HG02588 (cell line): Measurements from ENCODE around the gene POFUT1.
"Not testable (repeated sequence)": the region's sequence is repeated elsewhere in the genome, so short reads cannot be mapped to it uniquely, and the experiment has no call there.

Experiments
- ATAC-seq: cut with Tn5 transposase; IDR thresholded peaks from one replicate; pipeline ENCODE4 v1.9.1; 2021; ENCODE audit warnings: mild to moderate bottlenecking, moderate library complexity; ENCODE audit not compliant: unreplicated experiment

POFUT1 gene

DNA sequence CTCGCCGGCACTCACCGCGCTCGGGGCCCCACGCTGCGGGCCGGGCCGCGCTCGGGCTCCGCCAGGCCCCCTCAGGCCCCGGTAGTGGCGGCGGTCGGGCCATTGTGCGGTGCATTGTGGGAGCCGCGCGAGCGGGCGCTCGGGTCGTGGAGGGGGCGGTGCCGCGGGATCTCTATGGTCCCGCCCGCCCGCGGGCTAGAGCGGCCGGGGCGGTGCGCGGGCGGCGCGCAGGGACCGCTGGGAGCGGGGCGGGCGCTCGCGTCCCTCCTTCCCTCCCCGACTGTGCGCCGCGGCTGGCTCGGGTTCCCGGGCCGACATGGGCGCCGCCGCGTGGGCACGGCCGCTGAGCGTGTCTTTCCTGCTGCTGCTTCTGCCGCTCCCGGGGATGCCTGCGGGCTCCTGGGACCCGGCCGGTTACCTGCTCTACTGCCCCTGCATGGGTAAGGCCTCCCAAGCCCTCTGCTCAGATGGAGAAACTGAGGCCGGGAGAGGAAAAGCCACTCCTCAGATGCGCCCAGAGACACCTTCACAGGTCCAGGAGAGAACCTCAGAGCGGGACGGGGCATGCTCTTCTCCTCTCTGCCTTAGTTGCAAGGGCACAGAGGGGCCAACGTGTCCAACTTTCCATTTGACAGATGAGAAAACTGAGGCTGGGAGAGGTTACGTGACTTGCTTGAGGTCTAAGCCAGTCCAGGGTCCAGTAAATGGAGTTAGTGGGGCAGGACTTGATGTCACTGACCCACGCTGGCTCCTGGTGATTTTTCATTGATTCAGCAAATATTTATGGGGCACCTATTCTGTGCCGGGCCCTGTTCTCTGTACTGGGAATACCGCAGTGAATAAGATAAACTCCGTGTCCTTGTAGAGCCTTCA lies at the start of gene POFUT1, which contains the start of gene PLAGL2:
Gene POFUT1 (plus strand): TSS at position 255 of the 873 bp plus-strand sequence. CDS start 62 bp downstream, at position 317.
Gene PLAGL2 (minus strand): TSS at position 118 of the 873 bp plus-strand sequence. CDS start 5,565 bp downstream, outside the sequence.
- peak; percentile 87 for ATAC-seq

- no peak for ATAC-seq
Observed at GRCh38 chr20:32158351-32158750, 49.3 kb upstream of the POFUT1 start.

- ATAC-seq, result no peak
Observed at GRCh38 chr20:32158943-32159660, 48.6 kb upstream of the POFUT1 start.

GRCh38 chr20:32159766-32160221 lies 47.9 kb upstream of the POFUT1 start:
- no peak for ATAC-seq

DNA sequence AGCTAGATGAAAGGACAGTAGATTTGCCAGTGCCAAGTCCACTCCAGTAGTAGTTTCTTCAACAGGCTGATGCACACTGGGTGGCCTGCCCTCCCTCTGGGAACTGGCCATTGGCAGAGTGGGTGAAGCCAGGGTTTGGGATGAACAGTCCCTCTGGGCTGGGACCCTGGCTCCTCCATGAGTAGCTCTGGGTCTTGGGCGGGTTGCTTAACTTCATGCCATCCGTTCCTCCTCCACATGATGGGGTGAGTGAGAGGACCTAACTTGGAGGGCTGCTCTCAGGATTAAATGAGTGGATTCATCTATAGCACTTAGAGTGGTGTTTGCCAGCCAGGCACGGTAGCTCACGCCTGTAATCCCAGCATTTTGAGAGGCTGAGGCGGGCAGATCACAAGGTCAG lies 47.3 kb upstream of the POFUT1 start:
- ATAC-seq, result no peak

DNA sequence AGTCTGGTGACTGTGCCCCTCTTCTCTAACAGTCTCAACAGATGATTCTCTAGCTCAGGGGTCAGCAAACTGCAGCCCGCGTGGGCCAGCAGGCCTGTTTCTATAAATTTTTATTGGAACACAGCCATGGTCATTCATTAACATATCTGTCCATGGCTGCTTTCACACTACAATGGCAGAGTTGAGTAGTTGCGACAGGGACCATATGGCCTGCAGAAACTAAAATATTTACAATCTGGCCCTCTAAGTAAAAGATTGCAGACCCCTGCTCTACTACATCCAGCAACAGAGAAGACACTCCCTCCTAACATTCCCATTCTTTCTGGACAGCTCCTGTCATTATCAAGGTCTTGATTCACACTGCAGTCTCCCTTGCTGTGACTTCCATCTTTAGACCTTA lies 45.3 kb upstream of the POFUT1 start:
- no peak for ATAC-seq

GRCh38 chr20:32163951-32164350 lies 43.7 kb upstream of the POFUT1 start:
- ATAC-seq, result no peak

- ATAC-seq, result no peak
Observed at GRCh38 chr20:32164984-32165735, 42.5 kb upstream of the POFUT1 start.

- ATAC-seq, result no peak
Observed at GRCh38 chr20:32165836-32166545, 41.7 kb upstream of the POFUT1 start.

DNA sequence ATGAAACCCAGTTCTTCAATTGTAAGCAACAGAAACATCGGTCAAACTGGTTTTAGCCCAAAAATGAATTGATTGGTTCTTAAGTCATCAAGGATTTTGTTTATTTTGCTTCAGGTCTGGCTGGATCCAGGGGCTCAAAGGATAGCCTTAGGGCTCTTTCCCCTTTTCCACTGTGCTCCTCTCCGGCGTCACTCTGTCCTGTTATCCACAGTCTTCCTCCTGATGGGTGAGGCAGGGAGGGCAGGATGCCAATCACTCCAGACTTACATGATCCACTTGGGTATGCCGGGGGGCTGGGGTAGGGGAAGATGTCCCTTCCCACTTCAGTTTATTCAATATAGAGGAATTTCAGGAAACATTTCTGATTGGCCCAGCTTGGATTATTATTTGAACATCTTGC lies 40.1 kb upstream of the POFUT1 start:
- ATAC-seq, result no peak

- no peak for ATAC-seq
Observed at GRCh38 chr20:32168184-32168910, 39.3 kb upstream of the POFUT1 start.

DNA sequence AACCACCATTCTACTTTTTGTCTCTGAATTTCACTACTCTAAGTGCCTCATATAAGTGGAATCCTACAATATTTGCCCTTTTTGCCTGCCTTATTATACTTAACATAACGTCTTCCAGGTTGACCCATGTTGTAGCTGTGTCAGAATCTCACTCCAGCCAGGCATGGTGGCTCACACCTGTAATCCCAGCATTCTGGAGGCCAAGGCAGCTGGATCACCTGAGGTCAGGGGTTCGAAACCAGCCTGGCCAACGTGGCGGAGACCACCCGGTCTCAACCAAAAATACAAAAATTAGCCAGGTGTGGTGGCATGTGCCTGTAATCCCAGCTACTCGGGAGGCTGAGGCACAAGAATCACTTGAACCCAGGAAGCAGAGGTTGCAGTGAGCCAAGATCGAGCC lies 30.0 kb upstream of the POFUT1 start:
- ATAC-seq, result not testable (repeated sequence)

GRCh38 chr20:32179515-32179914 lies 28.2 kb upstream of the POFUT1 start:
- no peak for ATAC-seq

DNA sequence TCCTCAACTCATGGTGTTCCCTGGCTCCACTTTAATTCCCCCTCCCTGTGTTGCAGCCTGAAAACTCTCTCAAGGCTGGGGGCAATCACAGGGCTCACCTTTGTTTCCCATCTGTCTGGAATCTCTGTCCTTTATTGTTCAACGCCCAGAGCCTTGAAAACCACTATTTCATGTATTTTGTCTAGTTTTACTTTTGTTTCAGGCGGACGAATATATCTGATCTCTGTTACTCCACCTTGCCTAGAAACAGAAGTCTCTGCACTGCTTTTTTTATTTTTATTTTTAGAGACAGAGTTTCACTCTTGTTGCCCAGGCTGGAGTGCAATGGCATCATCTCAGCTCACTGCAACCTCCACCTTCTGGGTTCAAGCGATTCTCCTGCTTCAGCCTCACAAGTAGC lies 27.7 kb upstream of the POFUT1 start:
- no peak for ATAC-seq

- ATAC-seq, result no peak
Observed at GRCh38 chr20:32181606-32182005, 26.1 kb upstream of the POFUT1 start.

DNA sequence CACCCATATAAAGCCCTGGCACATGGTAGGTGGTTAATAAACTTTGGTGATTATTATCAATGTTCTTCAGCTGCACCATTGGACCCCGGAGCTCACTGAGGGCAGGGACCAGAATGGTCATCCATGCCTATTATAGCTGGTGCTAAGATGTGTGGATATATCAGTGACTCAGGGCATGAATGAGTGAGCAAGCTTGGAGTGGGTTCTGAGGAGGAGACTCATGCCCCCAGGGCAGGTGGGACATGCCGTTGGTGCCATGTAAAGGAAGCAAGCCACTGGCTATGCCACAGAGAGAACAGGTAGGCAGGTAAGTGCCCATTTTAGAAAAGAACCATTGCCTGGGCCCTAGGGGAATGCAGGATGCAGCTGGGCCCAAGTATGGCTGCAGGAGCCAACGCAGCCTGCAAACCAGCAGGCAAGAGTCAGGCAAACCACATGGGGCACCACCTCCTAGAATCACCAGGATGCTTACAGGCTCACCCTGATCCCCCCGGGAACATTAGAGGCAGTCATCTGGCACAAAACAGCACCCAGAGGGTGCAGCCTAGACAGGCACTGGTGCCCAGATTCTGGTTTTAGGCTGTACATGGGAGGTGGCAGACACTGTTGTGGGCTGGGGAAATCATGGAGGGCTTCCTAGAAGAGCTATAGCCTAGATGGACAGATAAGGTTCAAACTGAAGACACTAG lies 23.6 kb upstream of the POFUT1 start:
- no peak for ATAC-seq

- no peak for ATAC-seq
Observed at GRCh38 chr20:32184961-32185603, 22.6 kb upstream of the POFUT1 start.

DNA sequence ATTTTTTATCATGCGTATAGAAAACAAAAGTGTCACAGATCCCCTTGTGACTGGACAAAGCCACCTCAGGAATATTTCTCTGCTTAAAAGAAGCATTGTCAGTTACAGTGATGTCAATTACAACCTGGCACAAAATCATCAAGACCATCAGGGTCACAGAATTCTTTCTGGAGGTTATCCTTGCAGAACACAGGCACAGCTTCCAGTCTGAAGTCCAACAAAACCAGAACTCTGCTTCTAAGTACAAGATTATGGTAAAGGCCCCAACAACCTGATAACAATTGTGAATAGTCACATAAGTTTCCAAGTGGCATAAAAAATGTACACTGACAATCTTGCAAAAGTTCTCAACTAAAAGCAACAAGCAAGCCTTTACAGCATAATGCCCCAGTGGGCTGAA lies 21.2 kb upstream of the POFUT1 start:
- ATAC-seq, result no peak
